KMS-11 (cell line): ENCODE results near the gene BIRC7.

Experiments used
- H2AFZ ChIP-seq: fragments of 200-600 bp; sonication (generic); 2 replicates; pipeline ENCODE4 v1.6.1; 2016; ENCODE audit warnings: antibody characterized with exemption, mixed run types, low read depth
- H3K27ac ChIP-seq: fragments of 200-600 bp; sonication (generic); 2 replicates; pipeline ENCODE4 v1.6.1; 2016; ENCODE audit warnings: mild to moderate bottlenecking, mixed run types
- H3K27me3 ChIP-seq: fragments of 200-600 bp; sonication (generic); 2 replicates; pipeline ENCODE4 v1.6.1; 2017; ENCODE audit warnings: mild to moderate bottlenecking, low read depth, mixed run types, moderate library complexity; ENCODE audit not compliant: insufficient read depth
- H3K36me3 ChIP-seq: fragments of 200-600 bp; sonication (generic); 2 replicates; pipeline ENCODE4 v1.6.1; 2017; ENCODE audit warnings: mild to moderate bottlenecking, mixed run types; ENCODE audit not compliant: insufficient read depth
- H3K4me1 ChIP-seq: fragments of 200-600 bp; sonication (generic); 2 replicates; pipeline ENCODE4 v1.6.1; 2016; ENCODE audit warnings: mild to moderate bottlenecking, low read depth, mixed run types; ENCODE audit not compliant: poor library complexity, severe bottlenecking
- H3K4me2 ChIP-seq: fragments of 200-600 bp; sonication (generic); 2 replicates; pipeline ENCODE4 v1.7.0; 2016; ENCODE audit warnings: mild to moderate bottlenecking, mixed run types
- H3K4me3 ChIP-seq: fragments of 200-600 bp; sonication (generic); IDR thresholded peaks from 2 replicates; pipeline ENCODE4 v1.6.1; 2017; ENCODE audit warnings: low read depth, low read length, mixed read lengths; ENCODE audit not compliant: insufficient read depth
- H3K79me2 ChIP-seq: fragments of 200-600 bp; sonication (generic); 2 replicates; pipeline ENCODE4 v1.6.1; 2016; ENCODE audit warnings: low read depth, mixed run types; ENCODE audit not compliant: insufficient read depth
- H3K9ac ChIP-seq: fragments of 200-600 bp; sonication (generic); 2 replicates; pipeline ENCODE4 v1.6.1; 2016; ENCODE audit warnings: mild to moderate bottlenecking, mixed run types
- H4K20me1 ChIP-seq: fragments of 200-600 bp; sonication (generic); 2 replicates; pipeline ENCODE4 v1.6.1; 2016; ENCODE audit warnings: mild to moderate bottlenecking, mixed run types; ENCODE audit not compliant: insufficient read depth
- CTCF ChIP-seq: fragments of 200-600 bp; sonication (generic); conservative IDR thresholded peaks from 2 replicates; pipeline ENCODE4 v1.6.1; 2017; ENCODE audit warnings: low read depth, mild to moderate bottlenecking, antibody characterized with exemption, low read length, moderate library complexity, mixed read lengths

Gene BIRC7, protein sequence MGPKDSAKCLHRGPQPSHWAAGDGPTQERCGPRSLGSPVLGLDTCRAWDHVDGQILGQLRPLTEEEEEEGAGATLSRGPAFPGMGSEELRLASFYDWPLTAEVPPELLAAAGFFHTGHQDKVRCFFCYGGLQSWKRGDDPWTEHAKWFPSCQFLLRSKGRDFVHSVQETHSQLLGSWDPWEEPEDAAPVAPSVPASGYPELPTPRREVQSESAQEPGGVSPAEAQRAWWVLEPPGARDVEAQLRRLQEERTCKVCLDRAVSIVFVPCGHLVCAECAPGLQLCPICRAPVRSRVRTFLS

GRCh38 chr20:63235399-63235983, at the start of gene BIRC7:
BIRC7 (plus strand) TSS chr20:63235905; CDS start chr20:63236097, 192 bp downstream.
- TF ChIP-seq CTCF, result no peak
- no peaks in the 10 kb centered on the region for H4K20me1 ChIP-seq
- H3K4me2 ChIP-seq, result no peak within 1 kb of the TSS
- H3K36me3 ChIP-seq, result no peaks in the 10 kb centered on the region
- H3K27me3 ChIP-seq, result peaks cover 93% of the 10 kb centered on the region
- no peaks in the 10 kb centered on the region for H3K4me1 ChIP-seq
- no peak within 1 kb of the TSS for H3K27ac ChIP-seq
- H2AFZ ChIP-seq, result no peak within 1 kb of the TSS
- no peak within 1 kb of the TSS for H3K9ac ChIP-seq
- H3K79me2 ChIP-seq, result no peaks in the 10 kb centered on the region
- H3K4me3 ChIP-seq, result no peak within 1 kb of the TSS

GRCh38 chr20:63186084-63186483, 49.6 kb upstream of the BIRC7 start:
- TF ChIP-seq CTCF, result no peak
- H3K27ac ChIP-seq, result no peak overlapping the region
- no peak overlapping the region for H2AFZ ChIP-seq
- no peak overlapping the region for H3K4me2 ChIP-seq
- H3K79me2 ChIP-seq, result no peaks in the 10 kb centered on the region
- H3K27me3 ChIP-seq, result peaks cover 34% of the 10 kb centered on the region
- no peaks in the 10 kb centered on the region for H4K20me1 ChIP-seq
- no peaks in the 10 kb centered on the region for H3K4me1 ChIP-seq
- no peak overlapping the region for H3K4me3 ChIP-seq
- no peak overlapping the region for H3K9ac ChIP-seq
- no peaks in the 10 kb centered on the region for H3K36me3 ChIP-seq

GRCh38 chr20:63186528-63187316, 49.0 kb upstream of the BIRC7 start:
- no peak overlapping the region for H2AFZ ChIP-seq

More at GRCh38 chr20:63186528-63187316, 49.0 kb upstream of the BIRC7 start:
- Histone ChIP-seq H3K4me2 (no peak overlapping the region), H3K79me2 (no peaks in the 10 kb centered on the region), H4K20me1 (no peaks in the 10 kb centered on the region), H3K4me3 (no peak overlapping the region), H3K36me3 (no peaks in the 10 kb centered on the region), H3K9ac (no peak overlapping the region), H3K27ac (no peak overlapping the region), H3K4me1 (no peaks in the 10 kb centered on the region), H3K27me3 (peaks cover 28% of the 10 kb centered on the region)
- no peak for TF ChIP-seq CTCF
